HCT116 (cell line): ENCODE data around the gene YAP1.

Source experiments
- CTCF ChIP-seq, 3 experiments: fragments of 200-600 bp in 1 of 3; sonication (generic) in 1 of 3; IDR thresholded peaks in 2 of 3; conservative IDR thresholded peaks in 1 of 3; 2 replicates each; pipeline ENCODE4 v1.5.1; 2012 to 2017; ENCODE audit warnings: low read depth in 2 of 3, low read length in 2 of 3, antibody characterized with exemption in 1 of 3, borderline replicate concordance in 1 of 3, control low read depth in 1 of 3, mild to moderate bottlenecking in 1 of 3, mixed read lengths in 1 of 3, mixed run types in 1 of 3, moderate library complexity in 1 of 3; ENCODE audit not compliant: insufficient read depth in 1 of 3
- POLR2AphosphoS5 ChIP-seq: IDR thresholded peaks from 2 replicates; pipeline ENCODE4 v1.6.1; 2011; ENCODE audit warnings: mild to moderate bottlenecking, low read depth, low read length, moderate library complexity
- YY1 ChIP-seq: IDR thresholded peaks from 2 replicates; pipeline ENCODE4 v1.6.1; 2011; ENCODE audit warnings: low read length, low read depth, moderate library complexity, mild to moderate bottlenecking; ENCODE audit not compliant: insufficient replicate concordance; ENCODE audit errors: extremely low read depth
- TF ChIP-seq, protein P1 (sequence below): IDR thresholded peaks from 2 replicates; pipeline ENCODE4 v1.6.1; 2012; ENCODE audit warnings: low read depth

DNA sequence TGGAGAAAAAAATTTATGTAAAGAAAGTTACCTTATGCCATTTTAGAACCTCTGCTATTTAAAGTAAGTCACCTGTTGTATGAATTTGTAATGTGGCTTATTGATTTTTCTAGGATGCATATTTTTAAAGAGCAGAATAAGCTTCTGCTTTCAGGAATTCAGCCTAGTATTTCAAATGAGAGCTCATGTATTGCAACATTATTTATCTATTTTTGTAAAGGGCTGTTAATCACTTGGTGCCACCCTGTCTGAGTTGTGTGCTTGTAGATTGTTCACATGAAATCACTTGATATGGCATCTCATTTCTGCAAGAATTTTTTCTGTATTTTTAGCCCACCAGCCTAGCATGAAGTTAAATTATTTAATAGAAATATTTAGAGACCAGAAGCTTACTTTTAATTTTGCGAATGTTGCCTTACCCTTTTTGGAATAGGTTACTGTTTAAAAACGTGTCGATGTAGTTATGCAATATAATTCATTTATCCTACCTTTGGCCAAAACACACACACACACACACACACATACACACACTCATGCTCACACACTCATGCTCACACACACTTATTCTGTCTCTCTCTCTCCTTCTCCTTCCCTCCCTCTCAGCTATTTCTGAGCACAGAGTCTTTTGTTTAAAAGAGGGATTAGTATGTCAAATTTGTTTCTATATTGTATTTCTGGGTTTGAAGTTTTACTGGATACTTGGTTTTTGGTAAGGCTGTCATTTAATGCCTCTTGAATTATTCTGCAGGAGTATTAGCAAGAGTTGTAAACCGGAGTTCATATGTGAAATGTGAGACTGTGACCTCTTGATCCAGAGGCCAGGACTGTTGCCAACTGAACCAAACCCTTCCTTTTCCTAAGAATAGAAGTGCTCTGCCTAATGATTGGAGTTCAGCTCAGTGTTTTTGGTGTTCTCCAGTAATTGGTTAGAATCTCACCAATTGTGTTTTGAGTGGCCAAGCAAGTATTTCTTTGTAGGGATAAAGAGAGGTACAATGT is 34.4 kb downstream of the YAP1 start:
- TF ChIP-seq CTCF (IDR thresholded peaks at IDR 0.05 in 2 of 3, conservative IDR thresholded peaks at IDR 0.05 in 1 of 3; ENCODE audit: borderline replicate concordance in 1 of 3, insufficient read depth in 1 of 3, low read depth in 2 of 3, low read length in 2 of 3) (no peak), POLR2AphosphoS5 (no peak), YY1 (no peak)
- TF ChIP-seq, protein P1, sequence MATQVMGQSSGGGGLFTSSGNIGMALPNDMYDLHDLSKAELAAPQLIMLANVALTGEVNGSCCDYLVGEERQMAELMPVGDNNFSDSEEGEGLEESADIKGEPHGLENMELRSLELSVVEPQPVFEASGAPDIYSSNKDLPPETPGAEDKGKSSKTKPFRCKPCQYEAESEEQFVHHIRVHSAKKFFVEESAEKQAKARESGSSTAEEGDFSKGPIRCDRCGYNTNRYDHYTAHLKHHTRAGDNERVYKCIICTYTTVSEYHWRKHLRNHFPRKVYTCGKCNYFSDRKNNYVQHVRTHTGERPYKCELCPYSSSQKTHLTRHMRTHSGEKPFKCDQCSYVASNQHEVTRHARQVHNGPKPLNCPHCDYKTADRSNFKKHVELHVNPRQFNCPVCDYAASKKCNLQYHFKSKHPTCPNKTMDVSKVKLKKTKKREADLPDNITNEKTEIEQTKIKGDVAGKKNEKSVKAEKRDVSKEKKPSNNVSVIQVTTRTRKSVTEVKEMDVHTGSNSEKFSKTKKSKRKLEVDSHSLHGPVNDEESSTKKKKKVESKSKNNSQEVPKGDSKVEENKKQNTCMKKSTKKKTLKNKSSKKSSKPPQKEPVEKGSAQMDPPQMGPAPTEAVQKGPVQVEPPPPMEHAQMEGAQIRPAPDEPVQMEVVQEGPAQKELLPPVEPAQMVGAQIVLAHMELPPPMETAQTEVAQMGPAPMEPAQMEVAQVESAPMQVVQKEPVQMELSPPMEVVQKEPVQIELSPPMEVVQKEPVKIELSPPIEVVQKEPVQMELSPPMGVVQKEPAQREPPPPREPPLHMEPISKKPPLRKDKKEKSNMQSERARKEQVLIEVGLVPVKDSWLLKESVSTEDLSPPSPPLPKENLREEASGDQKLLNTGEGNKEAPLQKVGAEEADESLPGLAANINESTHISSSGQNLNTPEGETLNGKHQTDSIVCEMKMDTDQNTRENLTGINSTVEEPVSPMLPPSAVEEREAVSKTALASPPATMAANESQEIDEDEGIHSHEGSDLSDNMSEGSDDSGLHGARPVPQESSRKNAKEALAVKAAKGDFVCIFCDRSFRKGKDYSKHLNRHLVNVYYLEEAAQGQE: no peak
